Measurements from ENCODE around the gene SGPP2. TPM values are rescaled to one million over a fixed set of nuclear protein-coding genes. Genes with fewer than 3 reads are reported as not detected.
"Not testable (repeated sequence)": the region's sequence is repeated elsewhere in the genome, so short reads cannot be mapped to it uniquely, and the experiment has no call there.

SGPP2 gene, protein sequence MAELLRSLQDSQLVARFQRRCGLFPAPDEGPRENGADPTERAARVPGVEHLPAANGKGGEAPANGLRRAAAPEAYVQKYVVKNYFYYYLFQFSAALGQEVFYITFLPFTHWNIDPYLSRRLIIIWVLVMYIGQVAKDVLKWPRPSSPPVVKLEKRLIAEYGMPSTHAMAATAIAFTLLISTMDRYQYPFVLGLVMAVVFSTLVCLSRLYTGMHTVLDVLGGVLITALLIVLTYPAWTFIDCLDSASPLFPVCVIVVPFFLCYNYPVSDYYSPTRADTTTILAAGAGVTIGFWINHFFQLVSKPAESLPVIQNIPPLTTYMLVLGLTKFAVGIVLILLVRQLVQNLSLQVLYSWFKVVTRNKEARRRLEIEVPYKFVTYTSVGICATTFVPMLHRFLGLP
- total RNA-seq, result 10 to 100 TPM in 1 of 3 donors, 1 to 10 TPM in 2; 7.2 to 13.2 (median 7.4) TPM

DNA sequence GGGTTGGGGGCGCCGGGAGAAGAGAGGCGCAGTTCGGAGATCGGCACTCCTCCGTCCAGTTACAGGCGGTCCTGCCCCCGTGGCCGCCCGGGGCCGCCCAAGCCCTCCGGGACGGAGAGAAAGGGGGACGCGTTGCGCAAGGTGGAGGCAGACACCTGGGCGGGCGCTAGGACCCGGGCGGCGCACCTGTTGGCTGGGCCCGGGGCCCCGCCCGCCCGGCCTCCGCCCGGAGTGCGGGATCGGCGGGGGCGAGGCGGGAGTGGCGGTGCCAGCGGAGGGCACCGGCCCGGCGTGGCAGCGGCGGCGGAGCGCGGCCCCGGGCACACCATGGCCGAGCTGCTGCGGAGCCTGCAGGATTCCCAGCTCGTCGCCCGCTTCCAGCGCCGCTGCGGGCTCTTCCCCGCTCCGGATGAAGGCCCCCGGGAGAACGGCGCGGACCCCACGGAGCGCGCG, at the start of gene SGPP2:
TSS of gene SGPP2 (plus strand) at position 268 of the 453 bp plus-strand sequence. CDS start at position 328, 60 bp downstream.
- DNase-seq (peak; percentile 7), ATAC-seq (peak; percentile 51 to 54)
- Mint-ChIP-seq H3K9me3 (no peaks in the 10 kb centered on the region), H3K36me3 (ENCODE audit: insufficient read depth) (no peaks in the 10 kb centered on the region), H3K4me3 (peak within 1 kb of the TSS; percentile 98), H3K4me1 (ENCODE audit: low read depth) (peaks cover 45% of the 10 kb centered on the region), H3K27me3 (ENCODE audit: low read depth) (peaks cover 33% of the 10 kb centered on the region)

DNA sequence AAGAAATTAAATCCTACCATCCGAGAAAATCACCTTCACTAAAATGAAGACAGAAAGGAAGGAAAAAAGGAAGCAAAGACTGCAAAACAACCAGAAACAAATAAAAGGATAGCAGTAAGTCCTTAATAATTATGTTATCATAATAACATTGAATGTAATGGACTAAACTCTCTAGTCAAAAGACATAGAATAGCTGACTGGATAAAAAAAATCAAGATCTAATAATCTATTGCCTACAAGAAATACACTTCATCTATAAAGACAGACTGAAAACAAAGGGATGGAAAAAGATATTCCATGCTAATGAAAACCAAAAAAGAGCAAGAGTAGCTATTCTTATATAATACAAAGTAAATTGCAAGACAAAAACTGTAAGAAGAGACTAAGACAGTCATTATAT, 48.5 kb upstream of the SGPP2 start:
- ATAC-seq (no peak), DNase-seq (no peak)
- Mint-ChIP-seq H3K9me3 (peaks cover 3% of the 10 kb centered on the region), H3K36me3 (ENCODE audit: insufficient read depth) (no peaks in the 10 kb centered on the region), H3K27me3 (ENCODE audit: low read depth) (peaks cover 10% of the 10 kb centered on the region), H3K4me1 (ENCODE audit: low read depth) (no peaks in the 10 kb centered on the region), H3K4me3 (no peak overlapping the region)

DNA sequence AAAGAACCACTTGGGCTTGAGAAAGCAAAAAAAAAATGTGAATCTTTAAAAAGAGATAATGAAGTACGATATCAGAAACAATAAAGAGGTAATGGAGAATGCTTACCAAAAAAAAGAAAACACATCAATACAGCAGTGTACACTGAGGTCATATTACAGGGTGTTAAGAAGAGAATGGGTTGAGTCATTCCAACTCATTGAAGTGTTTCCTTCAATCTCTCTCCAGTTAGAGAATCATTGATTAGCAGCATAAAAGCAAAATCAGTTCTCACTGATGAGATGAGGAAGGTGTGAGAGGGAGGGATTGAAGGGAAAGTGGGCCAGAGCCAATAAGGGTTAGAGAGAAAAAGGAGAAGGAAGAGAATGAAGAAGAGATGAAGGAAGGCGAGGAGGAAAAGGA, 43.9 kb upstream of the SGPP2 start:
- no peak for ATAC-seq
- Mint-ChIP-seq H3K36me3 (ENCODE audit: insufficient read depth) (no peaks in the 10 kb centered on the region), H3K4me1 (ENCODE audit: low read depth) (no peaks in the 10 kb centered on the region), H3K4me3 (no peak overlapping the region), H3K9me3 (no peaks in the 10 kb centered on the region), H3K27me3 (ENCODE audit: low read depth) (peaks cover 8% of the 10 kb centered on the region)
- no peak for DNase-seq

DNA sequence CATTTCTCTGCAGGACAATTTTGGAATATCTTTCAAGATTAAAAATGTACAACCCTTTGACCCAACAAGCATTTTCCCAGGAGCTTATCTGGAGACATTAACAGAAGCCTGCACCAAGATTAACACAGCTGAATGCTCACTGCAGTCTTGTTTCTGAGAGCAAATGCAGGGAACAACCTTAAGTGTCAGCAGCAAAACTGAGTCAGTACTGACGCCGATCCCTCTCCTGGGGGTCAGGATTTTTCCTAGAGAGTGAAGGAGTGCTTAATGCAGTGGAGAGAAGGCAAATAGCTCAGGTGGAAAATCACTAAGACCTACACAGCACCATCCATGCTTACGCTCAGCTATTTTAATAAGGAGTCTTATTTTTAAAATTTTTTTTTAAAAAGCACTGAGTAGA, 42.8 kb upstream of the SGPP2 start:
- no peak for ATAC-seq
- DNase-seq, result no peak
- no peak overlapping the region for H3K4me3 Mint-ChIP-seq
- H3K27me3 Mint-ChIP-seq (ENCODE audit: low read depth), result peaks cover 11% of the 10 kb centered on the region
- no peaks in the 10 kb centered on the region for H3K4me1 Mint-ChIP-seq (ENCODE audit: low read depth)
- H3K36me3 Mint-ChIP-seq (ENCODE audit: insufficient read depth), result no peaks in the 10 kb centered on the region
- H3K9me3 Mint-ChIP-seq, result no peaks in the 10 kb centered on the region

DNA sequence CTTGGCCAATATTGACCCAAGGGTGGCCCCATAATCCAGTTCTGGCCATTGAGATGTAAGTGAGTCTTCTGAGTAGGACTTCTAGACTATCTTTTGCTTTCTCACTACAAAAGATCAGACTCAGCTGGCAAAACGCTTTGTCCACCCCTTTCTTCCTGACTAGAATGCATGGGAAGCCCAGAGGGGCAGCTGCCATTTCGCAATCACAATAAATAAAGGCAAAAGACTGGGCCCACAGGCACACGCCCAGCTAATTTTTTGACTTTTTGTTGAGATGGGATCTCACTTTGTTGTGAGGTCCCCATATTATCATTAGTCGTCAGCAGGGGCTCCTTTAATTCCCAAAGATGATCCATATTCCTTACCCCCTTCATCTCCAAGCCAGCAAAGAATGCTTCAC, 41.1 kb upstream of the SGPP2 start:
- no peak overlapping the region for H3K4me3 Mint-ChIP-seq
- no peaks in the 10 kb centered on the region for H3K4me1 Mint-ChIP-seq (ENCODE audit: low read depth)
- H3K36me3 Mint-ChIP-seq (ENCODE audit: insufficient read depth), result no peaks in the 10 kb centered on the region
- no peaks in the 10 kb centered on the region for H3K9me3 Mint-ChIP-seq
- ATAC-seq (no peak), DNase-seq (no peak)
- H3K27me3 Mint-ChIP-seq (ENCODE audit: low read depth), result peaks cover 4% of the 10 kb centered on the region

DNA sequence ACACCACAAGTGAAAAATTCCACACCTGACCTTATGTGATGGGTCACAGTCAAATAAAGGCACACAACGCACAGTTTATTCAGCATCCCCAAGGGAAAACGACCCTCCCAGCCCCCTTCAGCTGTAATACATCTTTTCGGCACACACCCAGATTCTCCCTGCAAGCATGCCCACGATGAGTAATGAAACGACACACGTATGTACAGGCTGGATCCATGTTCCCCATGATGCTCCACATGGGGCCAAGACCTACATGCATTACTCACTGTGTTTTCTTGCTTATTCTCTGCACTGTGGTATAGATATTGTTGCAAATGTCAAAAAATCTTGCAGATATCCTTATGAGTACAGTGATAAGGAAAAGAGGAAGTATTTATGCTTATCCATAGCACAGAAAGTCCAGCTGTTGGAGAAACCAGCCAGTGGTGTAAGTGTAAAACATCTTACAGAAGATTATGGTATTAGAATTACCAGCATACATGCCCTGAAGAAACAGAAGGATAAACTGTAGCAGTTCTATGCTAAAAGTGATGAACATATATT, 32.5 kb upstream of the SGPP2 start:
- peaks cover 3% of the 10 kb centered on the region for H3K27me3 Mint-ChIP-seq (ENCODE audit: low read depth)
- no peak overlapping the region for H3K4me3 Mint-ChIP-seq
- no peak for ATAC-seq
- no peaks in the 10 kb centered on the region for H3K36me3 Mint-ChIP-seq (ENCODE audit: insufficient read depth)
- H3K4me1 Mint-ChIP-seq (ENCODE audit: low read depth), result no peaks in the 10 kb centered on the region
- H3K9me3 Mint-ChIP-seq, result no peaks in the 10 kb centered on the region
- DNase-seq, result no peak

DNA sequence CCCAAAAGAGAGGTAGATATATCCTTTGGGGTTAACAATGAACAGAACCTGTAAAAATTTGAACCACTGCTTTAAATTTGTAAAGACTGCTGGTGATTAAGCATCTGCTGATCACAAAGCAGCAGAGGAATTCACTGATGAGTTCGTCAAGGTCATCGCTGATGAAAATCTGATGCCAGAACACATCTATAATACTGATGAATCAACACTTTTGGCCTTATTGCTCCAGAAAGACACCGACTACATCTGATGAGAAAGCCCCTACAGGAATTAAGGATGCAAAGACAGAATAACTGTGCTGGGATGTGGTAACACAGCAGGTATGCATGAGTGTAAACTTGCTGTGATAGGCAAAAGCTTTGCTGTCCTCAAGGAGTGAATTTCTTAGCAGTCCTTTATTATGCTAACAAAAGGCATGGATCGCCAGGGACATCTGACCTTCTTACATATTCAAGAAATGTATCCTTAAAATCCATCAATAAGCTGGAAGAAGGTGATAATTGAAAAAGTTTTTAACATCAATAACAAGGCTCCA, 30.5 kb upstream of the SGPP2 start:
- ATAC-seq, result no peak
- H3K4me3 Mint-ChIP-seq, result no peak overlapping the region
- no peaks in the 10 kb centered on the region for H3K27me3 Mint-ChIP-seq (ENCODE audit: low read depth)
- H3K4me1 Mint-ChIP-seq (ENCODE audit: low read depth), result no peaks in the 10 kb centered on the region
- H3K9me3 Mint-ChIP-seq, result no peaks in the 10 kb centered on the region
- no peak for DNase-seq
- no peaks in the 10 kb centered on the region for H3K36me3 Mint-ChIP-seq (ENCODE audit: insufficient read depth)

DNA sequence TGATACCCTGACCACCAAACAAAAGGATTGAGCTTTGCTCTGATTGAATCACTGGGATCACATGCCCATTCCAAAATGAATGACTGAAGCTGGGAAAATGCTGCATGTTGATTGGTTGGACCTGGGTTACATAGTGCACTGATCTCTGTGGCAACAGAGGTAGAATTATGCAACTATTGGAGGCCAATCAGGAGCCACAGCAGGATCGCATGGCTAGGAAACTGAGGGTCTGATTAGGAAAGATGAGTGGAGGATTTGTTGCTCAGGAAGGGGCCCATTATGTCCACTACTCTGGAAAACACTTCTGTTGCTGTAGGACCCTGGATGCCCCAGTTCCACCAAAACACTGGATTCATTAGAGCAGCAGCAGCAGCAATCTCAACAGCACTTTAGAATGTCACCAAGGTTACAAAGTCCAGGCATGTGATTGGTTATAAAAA, 25.9 kb upstream of the SGPP2 start:
- ATAC-seq (no peak), DNase-seq (no peak)
- Mint-ChIP-seq H3K9me3 (no peaks in the 10 kb centered on the region), H3K36me3 (ENCODE audit: insufficient read depth) (no peaks in the 10 kb centered on the region), H3K27me3 (ENCODE audit: low read depth) (peaks cover 3% of the 10 kb centered on the region), H3K4me1 (ENCODE audit: low read depth) (no peaks in the 10 kb centered on the region), H3K4me3 (no peak overlapping the region)

DNA sequence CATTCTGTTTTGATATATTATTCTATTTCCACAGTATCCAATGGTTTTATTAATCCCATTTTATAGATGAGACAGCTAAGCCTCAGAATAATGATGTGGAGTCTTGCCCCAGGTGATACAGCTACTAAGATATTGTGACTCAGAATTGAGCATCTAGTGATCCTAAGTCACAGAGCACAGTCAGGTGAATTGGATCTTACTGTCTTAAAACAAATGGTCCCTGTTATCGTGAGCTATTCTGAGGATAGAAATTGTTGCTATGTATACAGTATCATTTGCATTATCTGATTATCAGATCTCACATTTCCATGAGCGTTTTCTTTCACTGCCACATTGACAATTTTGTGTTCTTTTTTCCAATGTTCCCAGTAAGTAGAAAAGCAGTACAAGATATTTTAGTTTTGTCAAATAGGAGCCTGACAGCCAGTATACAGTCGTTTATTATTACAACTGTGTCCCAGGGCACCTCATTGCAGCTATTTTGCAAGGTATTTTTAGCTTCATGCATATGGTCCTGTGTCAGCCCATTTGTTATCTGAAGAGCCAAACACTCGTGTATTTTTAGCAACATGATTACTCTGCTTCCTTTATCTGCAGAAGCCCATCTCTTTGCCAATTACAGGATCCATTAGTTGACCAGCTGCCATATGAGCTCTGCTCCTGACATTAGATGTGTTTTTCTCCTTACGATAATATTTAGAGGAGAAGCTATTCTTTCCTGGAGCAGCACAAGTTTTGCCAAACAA, 25.1 kb upstream of the SGPP2 start:
- Mint-ChIP-seq H3K4me3 (no peak overlapping the region), H3K9me3 (no peaks in the 10 kb centered on the region), H3K27me3 (ENCODE audit: low read depth) (peaks cover 3% of the 10 kb centered on the region), H3K36me3 (ENCODE audit: insufficient read depth) (no peaks in the 10 kb centered on the region), H3K4me1 (ENCODE audit: low read depth) (no peaks in the 10 kb centered on the region)
- no peak for ATAC-seq
- DNase-seq, result no peak

DNA sequence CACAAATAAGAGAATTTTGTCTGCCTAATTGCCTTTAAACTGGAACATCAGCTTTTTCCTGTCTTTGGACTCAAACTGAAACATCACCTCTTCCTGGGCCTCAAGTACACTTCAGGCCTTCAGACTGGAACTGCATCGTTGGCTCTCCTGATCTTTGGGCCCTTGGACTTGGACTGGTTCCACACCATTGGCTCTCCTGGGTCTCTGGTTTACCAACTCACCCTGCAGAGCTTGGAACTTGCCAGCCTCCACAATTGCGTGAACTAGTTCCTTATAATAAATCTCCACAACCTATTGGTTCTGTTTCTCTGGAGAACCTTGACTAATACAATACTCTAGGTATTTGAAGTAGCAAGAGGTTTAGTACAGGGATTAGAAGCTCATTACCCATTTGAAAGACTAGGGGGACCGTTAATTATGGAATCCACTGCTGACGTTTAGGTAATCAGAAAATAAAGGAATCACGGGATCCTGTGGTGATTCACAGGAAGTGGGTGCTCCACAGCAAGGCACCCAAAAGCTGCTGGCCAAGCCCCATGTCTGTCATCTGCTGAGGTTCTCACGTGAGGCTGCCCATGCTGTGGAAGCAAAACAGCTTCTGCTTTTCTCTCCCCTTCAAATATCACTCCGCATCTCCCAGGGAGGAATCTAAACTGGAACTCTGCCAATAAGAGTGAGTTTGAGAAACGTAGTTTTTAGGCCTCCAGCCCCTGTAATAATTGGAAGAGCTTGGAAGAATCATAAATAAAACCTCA, 20.0 kb upstream of the SGPP2 start:
- no peak for ATAC-seq
- H3K27me3 Mint-ChIP-seq (ENCODE audit: low read depth), result peaks cover 3% of the 10 kb centered on the region
- H3K9me3 Mint-ChIP-seq, result no peaks in the 10 kb centered on the region
- no peaks in the 10 kb centered on the region for H3K36me3 Mint-ChIP-seq (ENCODE audit: insufficient read depth)
- no peaks in the 10 kb centered on the region for H3K4me1 Mint-ChIP-seq (ENCODE audit: low read depth)
- no peak for DNase-seq
- H3K4me3 Mint-ChIP-seq, result no peak overlapping the region

DNA sequence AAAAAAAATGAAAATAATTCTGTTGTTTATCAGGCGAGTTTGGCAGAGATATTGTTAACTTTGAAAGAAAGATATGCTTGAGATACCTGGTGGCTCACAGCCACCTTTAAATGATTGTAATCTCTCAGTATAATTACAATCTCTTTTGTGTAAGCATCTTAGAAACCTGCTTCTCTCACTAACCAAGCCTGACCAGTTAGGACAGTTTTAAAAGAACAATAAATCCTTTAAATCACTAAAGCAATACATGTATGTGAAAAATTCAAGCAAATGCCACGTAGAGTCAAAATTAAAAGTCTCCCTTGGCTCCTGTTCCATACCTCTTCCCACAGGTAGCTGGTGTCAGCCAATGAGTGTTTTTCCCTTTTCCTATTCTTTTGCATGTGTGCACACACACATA, 15.7 kb upstream of the SGPP2 start:
- no peaks in the 10 kb centered on the region for H3K27me3 Mint-ChIP-seq (ENCODE audit: low read depth)
- no peak overlapping the region for H3K4me3 Mint-ChIP-seq
- no peaks in the 10 kb centered on the region for H3K36me3 Mint-ChIP-seq (ENCODE audit: insufficient read depth)
- DNase-seq, result no peak
- H3K4me1 Mint-ChIP-seq (ENCODE audit: low read depth), result no peaks in the 10 kb centered on the region
- peaks cover 6% of the 10 kb centered on the region for H3K9me3 Mint-ChIP-seq
- no peak for ATAC-seq

DNA sequence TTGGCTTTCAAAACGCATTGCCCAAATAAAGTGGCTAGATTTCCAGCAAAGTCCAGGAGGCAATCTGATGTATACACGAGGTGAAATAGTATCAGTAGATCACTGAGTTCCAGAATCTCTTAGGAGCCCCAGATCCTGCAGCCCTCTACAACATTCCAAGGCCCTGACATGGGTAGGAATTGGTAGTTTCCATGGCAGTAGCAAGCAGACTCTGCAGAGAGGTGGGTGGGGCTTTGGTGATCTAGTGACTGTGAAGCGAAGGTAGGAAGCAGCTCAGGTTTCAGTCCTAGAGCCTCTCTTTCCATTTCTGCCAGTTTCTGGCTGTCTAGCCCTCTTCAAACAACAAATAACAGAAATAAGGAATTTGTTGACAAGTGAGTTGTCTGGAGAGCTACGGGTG, 13.8 kb upstream of the SGPP2 start:
- Mint-ChIP-seq H3K27me3 (ENCODE audit: low read depth) (no peaks in the 10 kb centered on the region), H3K36me3 (ENCODE audit: insufficient read depth) (no peaks in the 10 kb centered on the region), H3K9me3 (peaks cover 6% of the 10 kb centered on the region), H3K4me1 (ENCODE audit: low read depth) (no peaks in the 10 kb centered on the region), H3K4me3 (no peak overlapping the region)
- DNase-seq (no peak), ATAC-seq (no peak)

DNA sequence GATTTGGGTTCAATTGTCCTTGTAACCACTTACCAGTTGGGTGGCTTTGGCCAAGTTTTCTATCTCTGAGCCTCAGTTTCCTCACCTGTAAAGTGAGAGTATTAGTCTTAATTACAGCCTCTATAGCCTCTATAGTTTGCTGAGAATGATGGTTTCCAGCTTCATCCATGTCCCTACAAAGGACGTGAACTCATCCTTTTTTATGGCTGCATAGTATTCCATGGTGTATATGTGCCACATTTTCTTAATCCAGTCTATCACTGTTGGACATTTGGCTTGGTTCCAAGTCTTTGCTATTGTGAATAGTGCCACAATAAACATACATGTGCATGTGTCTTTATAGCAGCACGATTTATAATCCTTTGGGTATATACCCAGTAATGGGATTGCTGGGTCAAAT, 12.0 kb upstream of the SGPP2 start:
- not testable (repeated sequence) for H3K27me3 Mint-ChIP-seq (ENCODE audit: low read depth); H3K4me1 Mint-ChIP-seq (ENCODE audit: low read depth); H3K36me3 Mint-ChIP-seq (ENCODE audit: insufficient read depth); ATAC-seq; H3K9me3 Mint-ChIP-seq; DNase-seq; H3K4me3 Mint-ChIP-seq

All from activated T-cell treated with anti-CD3 and anti-CD28 coated beads, Interleukin-2, amount 50 U/mL, for 4 hours (primary cell).